Smooth muscle cell (in vitro differentiated cells): ENCODE measurements around the gene SRMS. TPM values are rescaled to one million over a fixed set of nuclear protein-coding genes. Genes with fewer than 3 reads are reported as not detected.

ENCODE experiments used
- DNase-seq: peaks from one replicate; lab custom pipeline; 2025; ENCODE audit not compliant: unreplicated experiment; lab: John Stamatoyannopoulos, UW
- H2AFZ ChIP-seq: fragments of 200-600 bp; sonication (generic); 2 replicates; pipeline ENCODE4 v1.6.0; 2016; ENCODE audit warnings: antibody characterized with exemption, low read depth, mild to moderate bottlenecking
- H3F3A ChIP-seq: fragments of 200-600 bp; sonication (generic); 2 replicates; pipeline ENCODE4 v1.6.0; 2017; ENCODE audit warnings: antibody characterized with exemption, low read depth
- H3K27ac ChIP-seq: fragments of 200-600 bp; sonication (generic); 2 replicates; pipeline ENCODE4 v1.5.1; 2016; ENCODE audit warnings: low read depth, mild to moderate bottlenecking
- H3K27me3 ChIP-seq: fragments of 200-600 bp; sonication (generic); 2 replicates; pipeline ENCODE4 v1.6.1; 2016; ENCODE audit warnings: low read depth, mild to moderate bottlenecking
- H3K36me3 ChIP-seq: fragments of 200-600 bp; sonication (generic); 2 replicates; pipeline ENCODE4 v1.5.1; 2016; ENCODE audit warnings: low read depth
- H3K4me1 ChIP-seq: fragments of 200-600 bp; sonication (generic); 2 replicates; pipeline ENCODE4 v1.5.1; 2016; ENCODE audit warnings: low read depth
- H3K4me2 ChIP-seq: fragments of 200-600 bp; sonication (generic); 2 replicates; pipeline ENCODE4 v1.6.0; 2016; ENCODE audit warnings: mild to moderate bottlenecking
- H3K4me3 ChIP-seq: fragments of 200-600 bp; sonication (generic); 2 replicates; pipeline ENCODE4 v1.5.1; 2016; ENCODE audit warnings: mild to moderate bottlenecking
- H3K79me2 ChIP-seq: fragments of 200-600 bp; sonication (generic); 2 replicates; pipeline ENCODE4 v1.6.0; 2016; ENCODE audit warnings: low read depth, mild to moderate bottlenecking
- H3K9ac ChIP-seq: fragments of 200-600 bp; sonication (generic); 2 replicates; pipeline ENCODE4 v1.6.0; 2016; ENCODE audit warnings: low read depth
- H3K9me3 ChIP-seq: fragments of 200-600 bp; sonication (generic); replicated peaks from 2 replicates; pipeline ENCODE4 v1.5.1; 2016; ENCODE audit warnings: low read depth
- H4K20me1 ChIP-seq: fragments of 200-600 bp; sonication (generic); 2 replicates; pipeline ENCODE4 v1.6.0; 2016; ENCODE audit warnings: low read depth
- WGBS: methylation state at CpG from one replicate; pipeline ENCODE4 v1.1.7; 2016; ENCODE audit warnings: low lambda C conversion rate; 5-methylcytosine and 5-hydroxymethylcytosine counted together
- polyA plus RNA-seq: library from polyadenylated mRNA; unstranded; fragments of >200 nt; fragmentation: Nextera tagmentation; extraction: Ambion mirVana; gene quantifications from 2 replicates; pipeline ENCODE4 v1.2.1, GENCODE V29; 2016
- total RNA-seq: library from RNA; depleted of rRNA; stranded (reverse); fragments of >200 nt; gene quantifications from 2 replicates; pipeline ENCODE4 v1.2.3, GENCODE V29; 2014
- TF ChIP-seq, protein P1 (sequence below): fragments of 200-600 bp; sonication (generic); IDR thresholded peaks from 2 replicates; pipeline ENCODE4 v1.5.1; 2017; ENCODE audit warnings: borderline replicate concordance, mild to moderate bottlenecking, antibody characterized with exemption; ENCODE audit not compliant: insufficient read depth, poor library complexity, severe bottlenecking

SRMS gene
- total and polyA plus RNA-seq, 2 experiments from 2014 or later: not detected

DNA sequence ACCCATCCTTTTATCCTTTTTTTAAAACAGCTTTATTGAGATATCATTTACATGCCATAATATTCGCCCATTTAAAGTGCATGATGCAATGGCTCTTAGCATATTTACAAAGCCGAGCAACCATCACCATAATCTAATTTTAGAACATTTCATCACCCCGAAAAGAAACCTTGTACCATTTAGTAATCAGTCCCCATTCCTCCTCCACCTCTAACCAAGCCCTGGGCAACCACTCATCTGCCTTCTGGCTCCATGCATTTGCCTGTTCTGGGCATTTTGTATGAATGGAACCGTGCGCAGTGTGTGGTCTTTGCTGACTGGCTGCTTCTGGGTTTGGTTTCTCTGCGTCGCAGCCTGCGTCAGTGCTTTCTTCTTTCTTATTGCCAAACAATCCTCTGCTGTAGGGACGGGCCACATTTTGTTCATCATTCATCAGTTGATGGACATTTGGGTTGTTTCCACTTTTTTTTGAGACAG, 38.4 kb downstream of the SRMS start:
- Histone ChIP-seq H3K9me3 (no peaks in the 10 kb centered on the region), H3K36me3 (no peaks in the 10 kb centered on the region), H3K9ac (no peak overlapping the region), H3K4me3 (no peak overlapping the region), H4K20me1 (no peaks in the 10 kb centered on the region), H3K4me2 (no peak overlapping the region), H2AFZ (no peak overlapping the region), H3K27ac (no peak overlapping the region), H3K4me1 (no peaks in the 10 kb centered on the region), H3F3A (no peaks in the 10 kb centered on the region), H3K27me3 (no peaks in the 10 kb centered on the region), H3K79me2 (no peaks in the 10 kb centered on the region)
- no peak for DNase-seq
- TF ChIP-seq, protein P1, sequence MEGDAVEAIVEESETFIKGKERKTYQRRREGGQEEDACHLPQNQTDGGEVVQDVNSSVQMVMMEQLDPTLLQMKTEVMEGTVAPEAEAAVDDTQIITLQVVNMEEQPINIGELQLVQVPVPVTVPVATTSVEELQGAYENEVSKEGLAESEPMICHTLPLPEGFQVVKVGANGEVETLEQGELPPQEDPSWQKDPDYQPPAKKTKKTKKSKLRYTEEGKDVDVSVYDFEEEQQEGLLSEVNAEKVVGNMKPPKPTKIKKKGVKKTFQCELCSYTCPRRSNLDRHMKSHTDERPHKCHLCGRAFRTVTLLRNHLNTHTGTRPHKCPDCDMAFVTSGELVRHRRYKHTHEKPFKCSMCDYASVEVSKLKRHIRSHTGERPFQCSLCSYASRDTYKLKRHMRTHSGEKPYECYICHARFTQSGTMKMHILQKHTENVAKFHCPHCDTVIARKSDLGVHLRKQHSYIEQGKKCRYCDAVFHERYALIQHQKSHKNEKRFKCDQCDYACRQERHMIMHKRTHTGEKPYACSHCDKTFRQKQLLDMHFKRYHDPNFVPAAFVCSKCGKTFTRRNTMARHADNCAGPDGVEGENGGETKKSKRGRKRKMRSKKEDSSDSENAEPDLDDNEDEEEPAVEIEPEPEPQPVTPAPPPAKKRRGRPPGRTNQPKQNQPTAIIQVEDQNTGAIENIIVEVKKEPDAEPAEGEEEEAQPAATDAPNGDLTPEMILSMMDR: no peak
- WGBS: 92% methylated on average over 9 of the region's 9 CpGs

DNA sequence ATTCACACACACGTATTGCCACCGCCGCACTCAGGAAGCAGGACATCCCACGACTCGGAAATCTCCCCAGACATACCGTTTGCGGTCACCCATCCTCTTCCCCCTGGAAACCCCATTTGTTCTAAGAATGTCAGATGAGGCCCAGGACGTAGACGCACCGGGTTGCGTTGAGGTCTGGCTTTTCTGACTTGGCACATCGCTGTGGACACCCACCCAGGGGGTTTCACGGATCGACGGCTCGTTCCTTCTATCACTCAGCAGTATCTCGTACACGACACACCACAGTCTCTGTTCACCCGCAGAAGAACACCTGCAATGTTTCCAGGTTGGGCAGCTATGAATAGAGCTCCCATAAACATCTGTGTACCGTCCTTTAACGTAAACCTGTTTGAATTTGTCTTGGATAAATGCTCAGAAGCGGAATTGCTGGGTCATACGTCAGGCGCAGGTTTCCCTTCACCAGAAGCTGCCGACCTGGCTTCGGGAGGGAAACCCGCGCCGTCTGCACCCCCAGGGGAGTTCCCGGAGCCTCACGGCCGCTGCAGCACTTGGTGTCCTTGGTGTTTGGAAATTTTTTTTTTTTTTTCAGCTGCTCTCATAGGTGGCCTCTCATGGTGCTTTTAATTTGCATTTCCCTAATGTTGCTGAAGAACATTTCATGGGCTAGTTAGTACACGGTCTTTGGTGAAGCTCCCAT, 39.3 kb downstream of the SRMS start:
- Histone ChIP-seq H3K79me2 (no peaks in the 10 kb centered on the region), H3K4me1 (no peaks in the 10 kb centered on the region), H3K27ac (no peak overlapping the region), H3K36me3 (no peaks in the 10 kb centered on the region), H4K20me1 (no peaks in the 10 kb centered on the region), H3K27me3 (no peaks in the 10 kb centered on the region), H3K4me3 (no peak overlapping the region), H3K4me2 (no peak overlapping the region), H3F3A (no peaks in the 10 kb centered on the region), H2AFZ (no peak overlapping the region), H3K9me3 (no peaks in the 10 kb centered on the region), H3K9ac (no peak overlapping the region)
- 96% methylated on average over 33 of the region's 33 CpGs for WGBS
- no peak for DNase-seq
- TF ChIP-seq, protein P1: no peak

DNA sequence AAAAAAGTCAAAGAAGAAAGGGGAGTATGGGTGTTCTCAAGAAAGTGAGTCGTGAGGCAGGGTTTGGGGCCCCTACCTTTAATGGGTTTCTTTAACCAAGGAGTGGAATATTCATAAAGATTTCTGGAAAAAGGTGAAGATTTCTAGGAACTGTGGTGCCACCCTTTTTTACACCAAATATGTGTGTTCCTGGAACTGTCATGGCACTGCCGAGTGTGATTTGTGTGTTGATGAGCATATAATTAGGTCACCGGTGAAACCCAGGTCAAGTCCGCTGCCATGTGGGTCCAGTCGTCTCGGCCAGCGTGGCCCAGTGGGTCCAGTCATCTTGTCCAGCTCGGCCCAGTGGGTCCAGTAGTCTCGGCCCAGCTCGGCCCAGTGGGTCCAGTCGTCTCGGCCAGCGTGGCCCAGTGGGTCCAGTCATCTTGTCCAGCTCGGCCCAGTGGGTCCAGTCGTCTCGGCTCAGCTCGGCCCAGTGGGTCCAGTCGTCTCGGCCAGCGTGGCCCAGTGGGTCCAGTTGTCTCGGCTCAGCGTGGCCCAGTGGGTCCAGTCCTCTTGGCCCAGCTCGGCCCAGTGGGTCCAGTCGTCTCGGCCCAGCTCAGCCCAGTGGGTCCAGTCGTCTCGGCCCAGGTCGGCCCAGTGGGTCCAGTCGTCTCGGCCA, 40.3 kb downstream of the SRMS start:
- Histone ChIP-seq H3K9me3 (no peaks in the 10 kb centered on the region), H3K4me2 (no peak overlapping the region), H3K79me2 (no peaks in the 10 kb centered on the region), H4K20me1 (no peaks in the 10 kb centered on the region), H3K36me3 (no peaks in the 10 kb centered on the region), H3K9ac (no peak overlapping the region), H3F3A (no peaks in the 10 kb centered on the region), H3K4me1 (no peaks in the 10 kb centered on the region), H3K4me3 (no peak overlapping the region), H3K27me3 (no peaks in the 10 kb centered on the region), H2AFZ (no peak overlapping the region), H3K27ac (no peak overlapping the region)
- DNase-seq: no peak
- 93% methylated on average over 30 of the region's 30 CpGs for WGBS
- TF ChIP-seq, protein P1: no peak

DNA sequence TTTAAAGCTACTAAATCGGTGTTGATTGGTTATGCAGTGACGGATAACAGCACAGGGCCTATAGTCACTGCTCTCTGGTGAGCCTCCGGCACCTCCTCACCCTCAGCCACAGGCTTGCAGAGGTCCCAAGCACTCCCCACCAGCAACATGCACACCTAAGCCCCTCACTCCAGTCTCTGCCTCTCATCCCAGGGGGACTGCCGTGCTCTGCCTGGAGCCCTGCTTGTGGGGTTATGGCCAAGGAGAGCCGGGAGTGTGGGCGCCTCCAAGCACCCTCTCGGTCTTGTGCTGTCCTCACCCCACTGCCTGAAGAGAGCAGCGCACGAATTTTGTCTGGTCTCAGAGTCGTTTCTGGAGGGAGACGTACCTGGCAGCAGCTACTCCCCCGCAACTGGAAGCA, 41.8 kb downstream of the SRMS start:
- H3K79me2 ChIP-seq: no peaks in the 10 kb centered on the region
- no peak overlapping the region for H3K4me3 ChIP-seq
- no peak overlapping the region for H2AFZ ChIP-seq
- no peaks in the 10 kb centered on the region for H3K9me3 ChIP-seq
- no peaks in the 10 kb centered on the region for H3K36me3 ChIP-seq
- H3K27ac ChIP-seq: no peak overlapping the region
- H4K20me1 ChIP-seq: no peaks in the 10 kb centered on the region
- no peaks in the 10 kb centered on the region for H3K4me1 ChIP-seq
- H3K4me2 ChIP-seq: no peak overlapping the region
- DNase-seq: no peak
- no peak overlapping the region for H3K9ac ChIP-seq
- H3F3A ChIP-seq: no peaks in the 10 kb centered on the region
- WGBS: 94% methylated on average over 12 of the region's 12 CpGs
- TF ChIP-seq, protein P1: no peak
- H3K27me3 ChIP-seq: no peaks in the 10 kb centered on the region
